LNCaP clone FGC (cell line): ENCODE data around the gene GPR35.

Experiments
- DNase-seq: peaks from one replicate; pipeline ENCODE4 v3.0.0-alpha.2; 2011; ENCODE audit warnings: low read depth
- H3K4me3 ChIP-seq: 2 replicates; pipeline ENCODE4 v1.5.1; 2011; ENCODE audit warnings: mild to moderate bottlenecking, low read depth, low read length, control low read depth
- TF ChIP-seq, protein P1 (sequence below): IDR thresholded peaks from 2 replicates; pipeline ENCODE4 v1.5.1; 2012; ENCODE audit warnings: mild to moderate bottlenecking; ENCODE audit not compliant: control insufficient read depth, insufficient read depth; ENCODE audit errors: extremely low read depth

Gene GPR35

DNA sequence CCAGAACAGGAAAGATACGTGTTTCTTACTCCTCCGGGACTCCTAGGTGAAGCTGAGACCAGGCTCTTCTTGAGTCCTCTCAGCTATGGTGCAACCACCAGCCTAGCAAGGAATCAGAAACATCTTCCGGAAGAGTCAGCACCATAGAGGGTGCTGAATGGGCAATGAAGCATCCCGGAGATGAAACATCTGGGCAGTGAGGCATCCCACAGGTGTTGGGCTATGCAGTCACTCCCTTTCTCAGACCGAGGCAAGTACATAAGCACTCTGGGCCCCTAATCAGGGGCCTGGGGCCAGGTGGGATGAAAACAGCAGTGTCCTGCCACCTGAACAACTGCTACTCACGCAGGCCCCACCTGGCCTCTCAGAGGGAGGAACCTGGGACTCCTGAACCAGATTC lies 40.2 kb upstream of the GPR35 start:
- DNase-seq, result no peak
- TF ChIP-seq, protein P1, sequence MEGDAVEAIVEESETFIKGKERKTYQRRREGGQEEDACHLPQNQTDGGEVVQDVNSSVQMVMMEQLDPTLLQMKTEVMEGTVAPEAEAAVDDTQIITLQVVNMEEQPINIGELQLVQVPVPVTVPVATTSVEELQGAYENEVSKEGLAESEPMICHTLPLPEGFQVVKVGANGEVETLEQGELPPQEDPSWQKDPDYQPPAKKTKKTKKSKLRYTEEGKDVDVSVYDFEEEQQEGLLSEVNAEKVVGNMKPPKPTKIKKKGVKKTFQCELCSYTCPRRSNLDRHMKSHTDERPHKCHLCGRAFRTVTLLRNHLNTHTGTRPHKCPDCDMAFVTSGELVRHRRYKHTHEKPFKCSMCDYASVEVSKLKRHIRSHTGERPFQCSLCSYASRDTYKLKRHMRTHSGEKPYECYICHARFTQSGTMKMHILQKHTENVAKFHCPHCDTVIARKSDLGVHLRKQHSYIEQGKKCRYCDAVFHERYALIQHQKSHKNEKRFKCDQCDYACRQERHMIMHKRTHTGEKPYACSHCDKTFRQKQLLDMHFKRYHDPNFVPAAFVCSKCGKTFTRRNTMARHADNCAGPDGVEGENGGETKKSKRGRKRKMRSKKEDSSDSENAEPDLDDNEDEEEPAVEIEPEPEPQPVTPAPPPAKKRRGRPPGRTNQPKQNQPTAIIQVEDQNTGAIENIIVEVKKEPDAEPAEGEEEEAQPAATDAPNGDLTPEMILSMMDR, result no peak
- peak overlapping the region; percentile 83 for H3K4me3 ChIP-seq

DNA sequence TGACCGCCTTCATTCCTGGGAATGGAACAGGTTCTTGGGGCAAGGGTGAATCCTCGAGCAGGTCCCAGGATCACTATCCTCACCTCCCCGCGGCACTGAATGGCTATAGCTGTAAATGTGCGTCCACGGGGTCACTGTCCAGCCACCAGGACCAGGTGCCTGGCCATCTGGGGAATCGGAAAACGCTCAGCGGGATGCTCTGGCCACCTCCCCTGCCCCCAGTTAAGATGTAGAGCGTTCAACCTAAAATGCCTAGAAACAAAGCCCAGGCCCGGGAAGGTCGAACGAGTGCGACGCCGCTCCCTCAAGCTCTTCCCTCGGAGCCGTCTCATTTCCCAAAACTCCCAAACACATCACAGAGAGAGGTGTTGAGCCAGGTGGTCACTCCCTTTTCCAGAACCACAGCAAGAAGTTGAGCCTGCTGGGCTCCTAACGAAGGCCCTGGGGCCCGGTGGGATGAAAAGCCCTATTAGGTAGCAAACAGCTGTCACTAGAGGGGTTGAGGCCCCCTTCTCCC lies 39.5 kb upstream of the GPR35 start:
- TF ChIP-seq, protein P1, result no peak
- DNase-seq, result no peak
- H3K4me3 ChIP-seq, result peak overlapping the region; percentile 83

DNA sequence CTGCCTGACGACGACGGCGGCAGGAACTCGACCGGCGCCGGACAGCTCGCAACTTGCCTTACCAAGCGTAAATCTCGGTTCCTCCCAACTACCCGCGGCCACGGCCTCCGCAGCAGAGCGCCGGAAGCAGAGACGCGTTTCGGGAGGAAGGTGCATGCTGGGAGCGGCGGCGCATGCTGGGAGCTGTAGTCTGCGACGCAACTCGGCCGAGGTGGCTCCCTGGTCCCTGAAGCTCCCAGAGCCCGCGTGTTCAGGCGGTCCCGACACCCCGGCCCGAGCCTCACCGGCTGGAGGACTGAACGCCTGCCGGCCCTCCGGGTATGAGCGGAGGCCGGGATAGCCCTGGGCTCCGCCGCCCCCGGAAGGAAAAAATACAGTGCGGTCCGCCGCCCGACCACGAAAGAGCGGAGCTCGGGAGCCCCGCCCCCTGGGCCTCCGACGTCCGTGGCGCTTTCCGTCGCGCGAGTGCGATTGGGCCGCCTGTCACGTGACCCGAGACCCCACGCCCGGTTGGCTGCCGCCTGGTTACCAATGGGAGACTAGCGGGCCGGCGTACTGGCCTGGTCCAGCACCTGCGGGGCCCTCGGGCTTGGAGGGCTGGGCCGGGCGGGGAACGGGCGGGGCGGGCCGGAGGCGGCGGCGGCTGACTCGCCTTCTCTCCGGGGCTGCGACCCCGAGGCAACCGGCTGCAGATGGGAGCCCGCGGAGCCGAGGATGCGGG lies 38.9 kb upstream of the GPR35 start, which contains the start of gene CAPN10:
TSS of gene CAPN10 (plus strand) at position 537 of the 721 bp plus-strand sequence. CDS start at position 715, 178 bp downstream.
- TF ChIP-seq, protein P1, result no peak
- peak within 1 kb of the TSS; percentile 83 for H3K4me3 ChIP-seq
- DNase-seq, result peak; percentile 69

DNA sequence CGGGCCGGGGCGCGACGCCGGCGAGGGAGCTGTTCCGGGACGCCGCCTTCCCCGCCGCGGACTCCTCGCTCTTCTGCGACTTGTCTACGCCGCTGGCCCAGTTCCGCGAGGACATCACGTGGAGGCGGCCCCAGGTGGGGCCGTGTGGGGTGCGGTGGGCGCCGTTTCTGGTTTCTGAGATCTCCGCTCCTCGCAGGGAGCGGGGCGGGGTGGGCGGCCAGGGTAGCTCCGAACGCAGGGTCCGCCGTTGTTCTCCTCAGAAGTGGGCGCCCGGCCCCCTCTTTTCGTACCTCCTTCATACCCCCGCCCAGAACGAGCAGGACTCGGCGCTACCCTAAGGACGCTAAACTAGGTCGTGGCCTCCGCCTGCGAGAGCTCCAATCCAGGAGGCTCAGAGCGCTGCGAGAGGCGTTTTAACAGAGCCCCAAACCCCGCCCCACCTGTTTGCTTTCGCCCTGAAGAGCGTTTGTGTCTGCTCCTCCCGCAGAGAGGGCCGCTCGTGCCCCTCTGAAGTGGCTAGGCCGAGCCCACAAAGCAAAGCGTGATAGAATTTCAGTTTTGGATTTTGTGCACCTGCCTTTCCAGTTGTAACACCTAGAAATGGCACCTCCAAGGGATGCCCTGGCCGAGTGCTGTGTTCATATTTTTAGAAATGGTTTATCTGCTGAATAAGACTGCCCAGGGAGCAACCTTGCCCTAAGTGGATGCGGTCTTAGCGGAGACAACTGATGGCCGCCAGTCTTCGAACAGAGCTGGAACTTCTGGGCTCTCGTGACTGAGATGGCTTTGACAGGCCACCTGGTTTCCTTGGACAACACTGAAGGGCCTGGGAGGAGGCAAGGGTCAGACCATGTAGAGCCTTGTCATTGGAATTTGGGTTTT lies 38.1 kb upstream of the GPR35 start:
- DNase-seq, result no peak
- peak overlapping the region; percentile 83 for H3K4me3 ChIP-seq
- TF ChIP-seq, protein P1, result no peak

DNA sequence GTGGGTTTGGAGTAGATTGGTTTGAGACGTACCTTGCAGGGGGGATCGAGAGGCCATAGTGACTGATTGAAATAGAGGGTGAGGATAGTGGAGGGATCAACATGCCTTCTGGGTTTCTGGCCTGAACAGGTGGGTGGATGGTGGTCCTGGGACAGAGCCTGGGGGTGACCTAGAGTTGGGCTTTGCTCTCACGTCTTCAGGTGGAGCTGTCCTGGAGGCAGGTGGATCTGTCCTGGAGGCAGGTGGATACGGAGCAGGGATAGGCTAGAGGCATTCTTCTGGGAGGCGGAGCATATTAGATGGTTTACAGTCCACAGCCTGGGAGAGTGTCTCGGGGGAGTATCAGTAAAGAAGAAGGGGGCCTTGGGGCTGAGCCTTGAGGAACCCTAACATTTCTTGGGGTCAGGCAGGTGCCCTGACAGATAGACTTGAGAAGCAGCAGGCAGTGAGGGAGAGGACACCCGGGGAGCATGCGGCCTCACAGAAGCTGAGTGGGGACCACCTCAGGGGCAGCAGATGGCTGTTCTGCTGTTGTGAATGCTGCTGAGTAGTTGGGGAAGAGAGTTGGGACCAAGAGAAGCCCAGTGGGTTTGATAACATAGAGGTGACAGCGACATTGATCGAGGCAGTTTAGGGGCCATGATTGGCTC lies 37.1 kb upstream of the GPR35 start:
- H3K4me3 ChIP-seq, result peak overlapping the region; percentile 83
- TF ChIP-seq, protein P1, result no peak

DNA sequence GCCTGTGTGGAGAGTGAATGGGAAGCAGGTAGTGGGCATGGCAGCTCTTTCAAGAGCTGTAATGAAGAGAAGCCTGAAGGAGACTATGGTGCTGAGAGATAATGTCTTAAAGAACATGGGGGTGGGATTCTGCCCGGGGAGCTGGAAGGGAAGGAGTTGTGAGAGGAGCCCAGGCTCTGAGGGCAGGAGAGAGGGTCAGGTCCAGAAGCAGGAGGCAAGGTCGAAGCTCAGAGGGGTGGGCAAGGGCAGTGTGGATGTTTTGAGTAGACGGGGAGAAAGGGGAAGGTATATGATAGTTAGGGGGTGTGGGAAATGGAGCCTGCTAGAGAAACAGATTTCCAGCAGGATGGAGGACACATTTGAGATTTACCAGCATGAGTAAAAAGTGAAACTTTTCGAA lies 36.6 kb upstream of the GPR35 start:
- TF ChIP-seq, protein P1, result no peak
- no peak overlapping the region for H3K4me3 ChIP-seq
- DNase-seq, result no peak

More for the DNA sequence above, 37.1 kb upstream of the GPR35 start:
- DNase-seq, result no peak
